Measurements from ENCODE around the gene GNG3.

DNA sequence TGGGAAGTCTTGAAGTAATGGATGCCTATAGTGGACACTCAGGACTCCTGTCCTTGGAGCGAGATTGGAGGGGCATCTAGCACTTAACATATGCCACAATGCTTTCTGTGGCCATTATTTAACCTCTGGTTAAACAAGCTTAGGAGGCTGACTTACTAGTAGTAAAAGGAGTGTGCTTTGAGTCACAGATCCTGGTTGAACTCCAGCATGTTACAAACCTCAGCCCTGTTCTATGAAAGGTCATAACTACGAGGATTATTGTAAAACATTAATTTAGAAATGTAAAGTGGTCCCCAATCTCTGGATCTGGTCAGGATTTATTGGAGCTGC, 34.3 kb upstream of the GNG3 start:
- TF ChIP-seq RARB (CRISPR knock-in tag; IDR thresholded peaks at IDR 0.05) = no peak
- TF ChIP-seq CSDC2 (CRISPR knock-in tag; IDR thresholded peaks at IDR 0.05) = no peak
- no peak for TF ChIP-seq ISL1 (CRISPR knock-in tag; IDR thresholded peaks at IDR 0.05)
- TF ChIP-seq ARNTL (CRISPR knock-in tag; IDR thresholded peaks at IDR 0.05; ENCODE audit: borderline replicate concordance, low read depth) = no peak
- no peak for TF ChIP-seq ZFP3 (CRISPR knock-in tag; IDR thresholded peaks at IDR 0.05)
- no peak for TF ChIP-seq GLIS3 (CRISPR knock-in tag; IDR thresholded peaks at IDR 0.05)
- no peak for TF ChIP-seq PATZ1 (CRISPR knock-in tag; IDR thresholded peaks at IDR 0.05; ENCODE audit: borderline replicate concordance)
- no peak for TF ChIP-seq TCF4 (CRISPR knock-in tag; IDR thresholded peaks at IDR 0.05; ENCODE audit: borderline replicate concordance)
- TF ChIP-seq SNAI2 (CRISPR knock-in tag; IDR thresholded peaks at IDR 0.05) = no peak
- no peak for TF ChIP-seq BACH2 (CRISPR knock-in tag; IDR thresholded peaks at IDR 0.05; ENCODE audit: borderline replicate concordance)
- TF ChIP-seq, protein P1, sequence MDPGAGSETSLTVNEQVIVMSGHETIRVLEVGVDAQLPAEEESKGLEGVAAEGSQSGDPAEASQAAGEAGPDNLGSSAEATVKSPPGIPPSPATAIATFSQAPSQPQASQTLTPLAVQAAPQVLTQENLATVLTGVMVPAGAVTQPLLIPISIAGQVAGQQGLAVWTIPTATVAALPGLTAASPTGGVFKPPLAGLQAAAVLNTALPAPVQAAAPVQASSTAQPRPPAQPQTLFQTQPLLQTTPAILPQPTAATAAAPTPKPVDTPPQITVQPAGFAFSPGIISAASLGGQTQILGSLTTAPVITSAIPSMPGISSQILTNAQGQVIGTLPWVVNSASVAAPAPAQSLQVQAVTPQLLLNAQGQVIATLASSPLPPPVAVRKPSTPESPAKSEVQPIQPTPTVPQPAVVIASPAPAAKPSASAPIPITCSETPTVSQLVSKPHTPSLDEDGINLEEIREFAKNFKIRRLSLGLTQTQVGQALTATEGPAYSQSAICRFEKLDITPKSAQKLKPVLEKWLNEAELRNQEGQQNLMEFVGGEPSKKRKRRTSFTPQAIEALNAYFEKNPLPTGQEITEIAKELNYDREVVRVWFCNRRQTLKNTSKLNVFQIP (CRISPR knock-in tag; IDR thresholded peaks at IDR 0.05; ENCODE audit: borderline replicate concordance, low read depth) = no peak

Measured in SK-N-SH treated with all-trans-retinoic acid at 6 μM for 48 hours (cell line).